HG03175 (cell line): ENCODE measurements around the gene RPS6KA2.
"Not testable (repeated sequence)": the region's sequence is repeated elsewhere in the genome, so short reads cannot be mapped to it uniquely, and the experiment has no call there.

ENCODE experiments used
- ATAC-seq: cut with Tn5 transposase; IDR thresholded peaks from one replicate; pipeline ENCODE4 v1.9.1; 2021; ENCODE audit warnings: mild to moderate bottlenecking, moderate library complexity; ENCODE audit not compliant: unreplicated experiment

Gene RPS6KA2

DNA sequence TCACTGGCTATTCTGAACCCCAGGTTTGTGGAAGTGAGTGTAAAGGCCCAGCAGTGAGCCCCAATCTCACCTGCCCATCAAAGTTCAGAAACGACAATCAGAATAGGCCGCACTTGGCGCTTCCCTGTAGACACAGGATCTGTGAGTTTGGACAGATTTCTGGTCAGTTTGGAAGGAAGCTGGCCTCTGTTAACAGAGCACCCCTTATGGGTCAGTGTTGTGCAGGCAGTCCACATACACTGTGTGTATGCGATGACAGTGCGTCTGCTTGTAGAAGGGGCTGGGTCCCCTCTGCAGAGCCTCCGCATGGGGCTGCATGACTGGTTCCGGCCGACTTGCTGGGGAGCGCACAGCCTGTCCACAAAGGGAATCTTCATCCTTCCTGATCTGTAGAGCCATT, 240.9 kb downstream of the RPS6KA2 start:
- ATAC-seq, result no peak

DNA sequence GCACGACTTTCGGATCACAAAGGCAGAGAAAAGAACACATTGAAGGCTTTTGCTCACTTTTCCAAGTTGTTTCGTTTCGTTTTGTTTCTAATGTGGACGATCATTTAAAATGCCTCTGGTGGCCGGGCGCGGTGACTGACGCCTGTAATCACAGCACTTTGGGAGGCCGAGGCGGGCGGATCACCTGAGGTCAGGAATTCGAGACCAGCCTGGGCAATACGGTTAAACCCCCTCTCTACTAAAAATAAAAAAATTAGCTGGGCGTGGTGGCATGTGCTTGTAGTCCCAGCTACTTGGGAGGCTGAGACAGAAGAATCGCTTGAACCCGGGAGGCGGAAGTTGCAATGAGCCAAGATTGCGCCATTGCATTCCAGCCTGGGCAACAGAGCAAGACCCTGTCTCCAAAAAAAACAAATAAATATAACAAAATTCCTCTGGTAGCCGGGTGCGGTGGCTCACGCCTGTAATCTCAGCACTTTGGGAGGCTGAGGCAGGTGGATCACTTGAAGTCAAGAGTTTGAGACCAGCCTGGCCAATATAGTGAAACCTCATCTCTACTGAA, 243.2 kb downstream of the RPS6KA2 start:
- ATAC-seq, result peak; percentile 1

DNA sequence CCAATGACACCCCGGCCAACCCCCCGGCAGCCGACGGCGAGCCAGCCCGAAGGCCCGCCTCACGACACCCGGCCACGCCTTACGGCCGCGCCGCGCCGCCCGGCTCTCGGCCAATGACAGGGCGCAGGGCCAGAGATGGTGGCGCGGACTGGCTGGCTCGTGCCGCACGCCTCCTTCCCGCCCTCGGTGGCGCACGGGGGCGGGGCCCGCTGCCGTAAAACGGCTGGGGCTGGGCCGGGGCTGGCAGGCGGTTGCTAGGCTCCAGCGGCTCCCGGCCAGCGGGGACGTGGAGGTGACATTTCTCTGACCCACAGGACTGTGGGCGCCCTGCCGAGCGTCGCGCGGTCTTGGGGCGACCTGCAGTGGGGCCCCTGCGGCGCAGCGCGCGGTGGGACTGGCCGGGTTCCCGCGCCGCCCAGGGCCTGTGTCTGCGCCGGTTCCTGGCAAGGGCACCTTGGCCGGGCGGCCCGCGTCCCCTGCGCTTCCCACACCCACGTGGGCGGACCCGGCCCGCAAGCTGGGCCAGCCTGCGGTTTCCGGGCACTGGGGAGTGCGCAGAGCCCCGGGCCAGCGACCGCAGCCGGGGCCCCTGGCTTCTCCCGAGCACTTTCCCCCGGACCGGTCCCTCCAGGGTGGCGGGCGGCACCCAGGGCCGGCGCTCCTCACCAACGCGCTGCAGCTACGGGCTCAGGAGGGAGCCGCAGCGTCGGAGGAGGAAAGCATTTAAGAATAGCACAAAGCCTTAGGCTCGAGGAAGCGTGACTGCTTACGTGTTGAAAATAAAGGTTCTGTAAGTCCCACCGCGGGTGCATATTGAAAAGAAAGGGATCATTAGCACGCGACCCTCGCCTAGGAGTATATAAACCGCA, 243.9 kb downstream of the RPS6KA2 start, which contains the start of gene MPC1:
MPC1 (minus strand) TSS at position 8 of the 869 bp plus-strand sequence. CDS start 64 bp downstream, outside the sequence.
- peak; percentile 89 for ATAC-seq

DNA sequence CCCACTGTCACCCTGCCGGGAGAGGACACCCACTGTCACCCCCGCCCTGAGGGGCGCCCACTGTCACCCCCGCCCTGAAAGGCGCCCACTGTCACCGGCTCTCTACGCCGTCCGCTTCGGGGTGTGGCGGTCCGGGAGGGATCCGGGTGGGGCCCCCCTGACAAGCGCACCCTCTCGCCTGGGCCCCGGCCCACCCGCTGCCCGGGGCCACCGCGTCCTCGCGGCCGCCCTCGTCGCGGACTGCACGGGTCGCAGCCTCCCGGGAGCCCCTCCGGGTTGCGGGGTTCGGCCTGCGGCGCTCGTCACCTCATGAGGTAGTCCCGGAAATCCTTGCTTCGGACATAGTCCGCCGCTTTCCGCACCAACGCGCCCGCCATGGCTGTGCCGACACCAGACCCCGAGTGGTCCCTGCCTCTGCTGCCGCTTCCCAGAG, 244.5 kb downstream of the RPS6KA2 start:
- ATAC-seq, result no peak

DNA sequence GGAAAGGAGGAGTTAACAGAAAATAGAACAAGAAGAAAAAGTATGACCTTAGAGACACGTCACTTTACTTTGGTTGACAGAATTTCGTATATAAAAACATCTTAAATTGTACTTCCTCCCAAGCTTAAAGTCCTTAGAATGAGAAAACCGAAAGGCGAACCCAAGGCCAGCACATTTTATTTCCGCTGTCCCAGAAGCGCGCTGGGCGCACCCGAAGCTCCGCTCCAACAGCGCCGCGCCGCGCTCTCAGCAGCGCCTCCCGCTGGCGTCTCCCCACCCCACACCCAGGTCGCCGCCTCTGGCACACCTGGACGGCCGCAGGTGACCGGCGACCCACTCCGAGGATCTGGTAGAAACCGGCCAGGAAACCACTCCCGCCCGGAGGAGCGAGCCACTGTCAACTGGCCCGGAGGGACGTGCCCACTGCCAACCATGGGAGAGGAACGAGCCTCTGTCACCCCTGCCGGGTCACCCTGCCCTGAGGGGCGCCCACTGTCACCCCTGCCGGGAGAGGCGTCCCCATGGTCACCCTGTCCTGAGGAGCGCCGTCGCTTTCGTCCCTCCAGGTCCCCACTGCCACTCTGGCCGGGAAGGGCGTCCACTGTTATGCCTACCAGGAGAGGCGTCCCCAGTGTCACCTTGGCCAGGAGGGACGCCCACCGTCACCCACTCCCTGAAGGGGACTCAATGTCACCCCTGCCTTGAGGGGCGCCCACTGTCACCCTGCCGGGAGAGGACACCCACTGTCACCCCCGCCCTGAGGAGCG, 245.1 kb downstream of the RPS6KA2 start:
- ATAC-seq, result peak; percentile 54

DNA sequence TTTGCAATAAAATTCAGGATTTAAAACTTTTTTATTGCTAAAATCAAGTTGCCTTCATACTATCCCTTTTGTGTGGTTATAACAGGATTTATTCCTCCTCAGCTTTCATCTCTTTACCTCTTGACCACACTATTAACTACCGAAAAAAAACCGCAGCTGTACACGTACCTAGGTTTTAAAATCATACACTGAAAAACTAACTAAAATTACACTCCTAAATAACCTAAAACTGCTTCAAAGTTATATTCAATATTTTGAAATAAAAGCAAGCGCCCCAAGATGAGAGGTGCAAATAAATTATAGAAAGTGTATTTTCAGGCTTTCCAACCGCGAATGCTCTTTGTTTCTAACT, 245.7 kb downstream of the RPS6KA2 start:
- no peak for ATAC-seq

DNA sequence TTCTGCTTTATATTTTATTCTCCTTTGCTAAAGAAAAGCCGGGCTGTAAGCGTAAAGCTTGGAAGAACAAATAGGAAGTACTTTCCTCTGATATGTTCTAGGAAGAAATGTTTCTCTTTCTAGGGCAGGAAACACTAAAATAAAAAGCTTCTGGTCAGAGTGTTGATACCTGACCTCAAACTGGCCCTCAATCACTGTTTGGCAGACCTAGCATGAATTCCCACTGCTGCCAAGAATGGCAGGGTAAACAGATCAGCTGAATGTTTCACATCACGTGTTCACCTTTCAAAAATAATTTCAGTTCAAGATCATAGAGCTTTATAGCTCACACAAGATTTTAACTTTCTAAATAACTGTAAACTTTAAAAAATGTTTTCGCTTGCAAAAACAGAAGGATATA, 247.3 kb downstream of the RPS6KA2 start:
- no peak for ATAC-seq

DNA sequence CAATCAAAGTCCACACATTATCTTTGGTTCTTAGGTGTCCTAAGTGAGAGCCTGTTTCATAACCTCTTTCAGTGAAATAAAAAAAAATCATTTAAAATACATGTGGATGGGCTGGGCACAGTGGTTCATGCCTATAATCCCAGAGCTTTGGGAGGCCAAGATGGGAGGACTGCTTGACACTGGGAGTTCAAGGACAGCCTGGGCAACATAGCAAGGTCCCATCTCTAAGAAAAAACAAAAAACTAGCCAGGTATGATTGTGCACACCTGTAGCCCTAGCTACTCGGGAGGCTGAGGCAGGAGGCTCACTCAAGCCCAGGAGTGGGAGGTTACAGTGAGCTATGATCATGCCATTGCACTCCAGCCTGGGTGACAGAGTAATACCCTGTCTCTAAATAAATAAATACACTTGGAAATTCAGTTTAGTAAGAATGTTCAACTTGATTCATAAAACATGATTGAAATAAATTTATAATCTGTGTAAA, 247.9 kb downstream of the RPS6KA2 start:
- no peak for ATAC-seq

DNA sequence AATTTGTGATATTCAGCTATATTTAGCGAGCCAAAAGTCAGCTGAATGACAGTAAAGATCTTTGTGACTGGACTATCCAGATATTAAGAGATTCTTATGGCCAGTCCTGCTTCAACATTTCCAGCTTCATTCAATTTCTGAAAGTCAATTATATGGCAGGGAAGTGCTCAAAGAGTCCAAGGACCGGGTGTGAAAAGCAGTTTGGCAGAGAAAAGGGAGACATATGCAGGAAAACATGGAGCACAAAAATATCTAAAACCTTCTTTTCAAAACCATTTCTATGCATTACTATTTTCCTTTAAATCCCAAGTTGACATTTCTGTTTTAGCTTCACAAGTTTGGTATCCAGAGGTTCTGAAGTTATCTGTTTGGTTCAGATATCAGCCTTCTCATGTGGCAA, 249.3 kb downstream of the RPS6KA2 start:
- no peak for ATAC-seq

DNA sequence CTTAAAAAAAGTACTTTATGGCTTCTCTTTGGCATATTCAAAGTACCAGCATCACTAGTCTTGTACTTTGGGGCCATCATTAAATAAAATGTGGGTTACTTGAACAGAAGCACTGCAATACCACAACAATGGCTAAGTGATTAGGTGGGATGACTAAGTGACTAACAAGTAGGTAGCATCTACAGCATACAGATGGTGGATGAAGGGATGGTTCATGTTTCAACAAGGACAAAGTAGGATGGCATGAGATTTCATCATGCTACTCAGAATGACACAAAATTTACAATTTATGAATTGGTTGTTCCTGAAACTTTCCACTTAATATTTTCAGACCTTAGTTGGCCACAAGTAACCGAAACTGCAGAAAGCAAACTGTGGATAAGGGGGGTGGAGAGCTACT, 252.0 kb downstream of the RPS6KA2 start:
- no peak for ATAC-seq

DNA sequence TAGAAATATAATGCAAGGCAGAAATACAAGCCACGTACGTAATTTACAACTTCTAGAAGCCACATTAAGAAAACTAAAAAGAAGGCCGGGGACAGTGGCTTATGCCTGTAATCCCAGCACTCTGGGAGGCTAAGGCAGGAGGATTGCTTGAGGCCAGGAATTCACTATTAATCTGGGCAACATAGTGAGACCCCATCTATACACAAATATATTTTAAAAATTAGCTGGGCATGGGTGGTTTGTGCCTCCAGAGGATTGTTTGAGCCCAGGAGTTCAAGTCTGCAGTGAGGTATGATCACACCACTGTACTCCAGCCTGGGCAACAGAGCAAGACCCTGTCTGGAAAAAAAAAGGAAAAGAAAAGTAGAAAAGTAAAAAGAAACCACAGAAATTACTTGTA, 256.6 kb downstream of the RPS6KA2 start:
- ATAC-seq, result no peak

DNA sequence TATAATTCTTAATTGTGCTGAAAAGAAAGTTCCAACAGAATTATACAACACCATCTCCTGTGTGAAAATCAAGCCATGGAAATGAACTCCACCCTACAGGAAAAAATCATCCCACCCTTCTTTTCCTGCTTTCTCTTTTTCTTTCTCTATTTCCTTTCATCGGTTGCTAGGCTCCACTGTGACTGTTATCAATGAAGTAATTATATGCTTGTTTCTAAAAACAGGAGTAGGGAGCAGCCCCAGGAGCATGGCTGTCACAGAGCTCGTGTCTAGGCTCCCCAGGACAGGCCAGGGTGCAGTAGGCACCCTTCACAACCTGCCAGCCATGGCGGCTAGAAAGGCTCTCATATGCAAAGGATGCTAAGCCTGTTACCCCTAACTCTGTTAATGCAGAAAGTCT, 257.3 kb downstream of the RPS6KA2 start:
- ATAC-seq, result no peak

DNA sequence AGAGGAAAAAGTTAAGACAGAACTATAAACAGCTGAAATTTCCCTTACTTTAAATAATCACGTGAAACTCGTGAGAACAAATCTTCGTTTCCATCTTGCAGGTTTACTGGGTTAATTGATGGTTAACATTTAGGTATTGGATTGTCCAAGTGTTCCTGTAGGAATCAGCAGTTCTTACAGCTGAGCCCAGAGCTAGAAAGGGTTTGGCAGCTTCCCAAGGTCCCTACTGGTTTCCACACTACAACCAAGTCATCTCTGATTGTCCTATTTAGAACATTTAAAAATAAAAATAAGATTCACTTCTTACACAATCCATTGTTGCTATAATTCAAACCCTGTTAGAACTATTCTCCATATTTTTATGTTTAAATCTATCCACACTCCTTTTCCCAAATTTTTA, 260.1 kb downstream of the RPS6KA2 start:
- ATAC-seq, result no peak

DNA sequence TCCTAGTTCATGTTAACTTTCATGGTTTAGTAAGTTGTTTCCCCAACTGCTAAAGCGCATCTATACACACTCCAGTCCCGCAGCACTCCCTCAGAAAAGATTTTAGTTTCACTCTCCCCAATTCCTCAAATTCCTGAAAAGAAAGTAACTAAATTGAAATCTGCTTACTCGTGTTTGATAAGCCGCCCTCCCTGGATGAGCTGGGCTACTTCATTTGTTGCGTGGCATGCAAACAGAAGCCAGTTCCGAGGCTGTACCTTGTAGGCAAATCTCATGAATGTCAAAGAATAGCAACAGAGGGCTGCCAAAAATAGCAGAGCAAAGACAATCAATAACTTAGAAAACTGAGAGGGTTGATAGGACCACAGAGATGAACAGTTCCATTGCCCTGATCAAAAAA, 261.2 kb downstream of the RPS6KA2 start:
- no peak for ATAC-seq

DNA sequence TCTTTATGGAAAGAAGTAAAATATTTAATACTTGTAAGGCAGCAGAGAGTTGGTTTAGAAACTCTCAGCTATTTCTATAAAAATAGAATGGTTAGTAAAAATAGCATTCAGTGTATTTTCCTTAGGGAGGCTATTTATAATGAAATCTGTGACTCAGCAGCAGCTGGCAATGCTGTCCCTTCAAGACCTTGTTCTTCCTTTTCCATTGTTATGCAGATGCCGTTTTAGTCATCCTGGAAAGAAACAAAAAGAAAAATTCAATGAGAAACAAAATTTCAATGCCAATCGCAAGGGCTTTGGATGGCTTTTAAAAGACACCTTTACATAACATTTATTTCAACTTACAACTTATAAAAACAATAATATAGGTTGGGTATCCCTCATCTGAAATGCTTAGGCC, 261.8 kb downstream of the RPS6KA2 start:
- no peak for ATAC-seq

DNA sequence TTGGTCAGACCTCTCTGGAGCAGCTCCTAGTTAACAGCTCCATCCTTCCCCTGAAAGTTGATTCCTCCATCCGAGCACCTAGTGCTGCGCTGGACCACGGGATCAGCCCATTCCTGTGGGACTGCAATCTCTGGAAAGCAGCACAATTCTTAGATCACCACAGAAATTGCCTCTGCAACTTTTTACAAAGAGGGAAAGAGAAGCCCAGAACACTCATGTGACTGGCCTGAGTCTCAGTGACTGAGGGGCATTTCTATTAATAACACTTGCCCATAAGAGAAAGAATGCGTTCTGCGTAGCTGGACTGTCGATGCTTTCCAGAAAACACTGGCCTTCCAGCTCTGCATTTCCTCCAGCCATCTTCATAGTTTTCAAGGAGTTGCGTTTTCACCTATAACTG, 262.6 kb downstream of the RPS6KA2 start:
- no peak for ATAC-seq

DNA sequence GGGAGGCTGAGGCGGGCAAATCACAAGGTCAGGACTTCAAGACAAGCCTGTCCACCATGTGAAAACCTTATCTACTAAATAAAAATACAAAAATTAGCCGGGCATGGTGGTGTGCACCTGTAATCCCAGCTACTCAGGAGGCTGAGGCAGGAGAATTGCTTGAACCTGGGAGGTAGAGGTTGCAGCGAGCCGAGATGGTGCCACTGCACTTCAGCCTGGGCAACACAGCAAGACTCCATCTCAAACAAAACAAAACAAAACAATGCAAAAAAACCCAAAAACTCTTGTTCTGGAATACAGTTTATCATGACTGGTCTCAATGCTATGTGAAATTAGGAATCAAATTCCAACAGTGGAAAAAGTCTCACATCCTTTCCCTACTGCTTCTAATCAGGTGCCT, 264.6 kb downstream of the RPS6KA2 start:
- not testable (repeated sequence) for ATAC-seq

DNA sequence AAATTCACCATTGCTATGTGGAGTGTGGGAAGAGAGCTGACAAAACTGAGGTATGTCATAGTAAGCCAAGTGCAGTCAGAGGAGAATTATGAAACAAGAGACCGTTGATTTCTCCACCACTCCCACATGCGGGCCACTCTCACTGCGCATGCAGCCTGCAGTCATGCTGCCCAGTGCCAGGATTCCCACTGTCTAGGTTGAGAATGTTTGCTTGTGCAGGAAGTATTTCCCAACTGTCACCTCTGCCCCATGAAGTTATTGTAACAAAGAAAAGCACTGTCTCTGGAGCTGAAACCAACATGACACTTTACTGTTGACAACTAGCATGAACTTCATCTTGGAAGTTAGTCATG, 266.0 kb downstream of the RPS6KA2 start:
- ATAC-seq, result no peak

DNA sequence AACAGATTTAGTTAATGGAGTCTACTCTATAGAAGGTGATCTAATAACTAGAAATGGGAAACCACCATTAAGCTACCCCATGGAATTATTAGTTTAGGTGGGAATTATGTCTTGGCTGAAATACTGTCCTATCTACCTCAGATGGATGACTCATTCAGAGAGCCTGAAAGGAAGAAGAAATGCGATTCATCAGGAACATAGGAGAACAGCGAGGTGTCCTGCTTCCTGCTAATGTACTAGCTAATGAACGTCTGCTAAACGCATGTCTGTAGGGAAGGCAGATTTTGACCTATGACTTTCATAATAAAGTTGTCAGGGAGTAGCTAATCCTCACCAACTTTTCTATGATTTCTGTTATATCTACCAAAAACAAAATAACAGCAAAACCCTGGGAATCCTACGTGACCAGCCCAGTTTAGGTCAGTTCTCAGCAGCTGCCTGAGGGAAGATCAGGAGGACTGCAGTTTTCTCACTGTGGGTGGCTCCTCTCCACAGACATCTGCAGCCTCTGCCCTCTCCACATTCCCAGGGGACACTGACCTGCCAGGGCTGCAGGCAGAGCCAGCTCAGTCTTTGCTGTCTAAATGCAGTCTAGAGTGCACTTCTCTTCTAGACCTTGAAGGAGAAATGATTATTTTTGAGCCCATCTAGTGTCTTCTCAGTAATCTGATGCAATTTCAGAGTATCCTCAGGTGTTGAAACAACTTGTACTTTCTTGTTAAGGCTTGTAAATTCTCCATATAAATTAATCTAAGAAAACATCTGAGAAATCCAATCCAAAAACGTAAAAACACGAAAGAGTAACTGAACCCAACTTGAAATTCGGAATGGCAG, 266.6 kb downstream of the RPS6KA2 start:
- no peak for ATAC-seq
